HG03354 (cell line): ENCODE data around the gene LZTS2.

ENCODE experiments used
- ATAC-seq: cut with Tn5 transposase; IDR thresholded peaks from one replicate; pipeline ENCODE4 v1.9.1; 2021; ENCODE audit warnings: mild to moderate bottlenecking; ENCODE audit not compliant: unreplicated experiment, poor library complexity, severe bottlenecking

Gene LZTS2

GRCh38 chr10:101011517-101012423, 12.2 kb downstream of the LZTS2 start:
- ATAC-seq = no peak

DNA sequence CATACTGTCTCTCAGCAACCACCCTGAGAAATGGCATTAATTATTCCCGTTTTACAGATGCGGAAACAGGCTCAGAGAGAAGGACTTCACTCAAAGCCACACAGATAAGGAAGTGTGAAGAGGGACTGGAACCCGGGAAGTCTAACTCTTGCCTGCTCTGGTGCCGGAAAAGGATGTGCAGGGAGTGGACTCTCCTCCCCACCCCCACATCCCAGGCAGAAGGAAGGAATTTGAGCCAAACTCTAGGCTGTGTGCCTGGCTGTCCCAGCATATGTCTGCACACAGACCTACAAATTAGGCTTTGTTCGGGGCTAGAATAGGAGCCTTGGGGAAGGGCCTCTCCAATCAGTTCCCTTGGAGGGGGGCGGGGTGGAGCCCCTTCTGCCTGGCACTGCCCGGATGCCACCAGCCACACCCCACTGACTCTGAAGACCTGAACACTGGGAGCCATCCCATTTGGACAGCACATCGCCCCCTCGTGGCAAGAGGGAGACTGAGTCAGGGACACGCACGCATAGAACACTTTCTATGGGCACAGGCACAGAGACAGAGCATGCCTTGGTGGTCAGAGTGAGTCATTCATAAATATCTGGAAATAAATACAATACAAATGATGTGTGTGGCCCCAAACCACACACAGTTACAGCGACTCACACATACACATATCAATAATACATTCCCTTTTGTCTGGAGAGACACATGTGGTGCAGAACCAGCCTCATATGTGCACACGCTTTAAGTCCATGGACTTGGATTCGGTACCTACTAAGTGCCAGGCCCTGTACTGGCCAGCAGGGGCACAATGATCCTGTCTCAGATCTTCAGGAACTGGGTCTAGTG, 13.1 kb downstream of the LZTS2 start:
- ATAC-seq = peak; percentile 83

GRCh38 chr10:101013365-101013825, 13.8 kb downstream of the LZTS2 start:
- no peak for ATAC-seq

- no peak for ATAC-seq
Measured at GRCh38 chr10:101014230-101014884, 14.7 kb downstream of the LZTS2 start.

GRCh38 chr10:101014966-101015581, 15.5 kb downstream of the LZTS2 start:
- ATAC-seq = no peak

- ATAC-seq = no peak
Measured at GRCh38 chr10:101015582-101015973, 16.0 kb downstream of the LZTS2 start.

DNA sequence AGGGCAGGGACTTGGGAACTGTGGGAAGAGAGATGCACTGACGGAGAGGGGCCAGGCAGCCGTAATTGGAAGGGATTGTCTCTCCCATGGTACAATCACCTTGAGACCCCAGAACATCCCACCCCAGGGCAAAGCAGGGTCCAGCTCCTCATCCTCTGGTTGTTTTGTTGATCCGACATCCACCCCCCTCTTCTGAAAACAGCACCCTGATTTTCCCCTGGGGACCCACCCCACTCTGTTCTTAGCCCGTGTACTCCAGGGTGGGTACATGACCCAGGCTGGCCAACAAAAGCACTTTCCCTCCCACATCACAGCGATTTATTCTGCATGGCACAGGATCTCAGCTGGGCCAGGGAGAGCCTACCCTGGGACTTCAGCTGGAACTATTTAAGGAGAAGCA, 17.2 kb downstream of the LZTS2 start:
- no peak for ATAC-seq

DNA sequence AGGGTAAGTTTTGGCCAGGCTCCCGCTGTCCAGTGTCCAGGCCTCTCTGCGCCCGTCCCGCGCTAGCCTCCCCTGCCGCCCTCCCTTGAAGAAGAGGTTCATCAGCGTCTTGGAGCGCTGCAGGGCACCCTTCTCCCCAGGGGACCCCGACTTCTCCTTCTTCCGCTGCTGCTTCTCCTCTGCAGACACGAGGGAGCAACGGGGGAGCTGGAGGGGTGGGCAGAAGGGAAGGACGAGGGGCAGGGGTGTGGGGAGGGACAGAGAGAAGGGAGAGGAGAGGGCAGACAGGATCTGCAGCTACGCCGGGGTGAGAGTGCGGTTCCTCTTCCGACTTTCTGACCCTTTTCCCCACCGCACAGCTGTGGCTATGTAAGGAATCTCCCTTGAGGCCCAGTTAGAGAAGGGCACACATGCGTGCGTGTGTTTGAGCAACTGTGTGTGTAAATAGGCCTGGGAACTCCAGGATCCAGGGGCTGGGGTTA, 18.6 kb downstream of the LZTS2 start:
- ATAC-seq = no peak

DNA sequence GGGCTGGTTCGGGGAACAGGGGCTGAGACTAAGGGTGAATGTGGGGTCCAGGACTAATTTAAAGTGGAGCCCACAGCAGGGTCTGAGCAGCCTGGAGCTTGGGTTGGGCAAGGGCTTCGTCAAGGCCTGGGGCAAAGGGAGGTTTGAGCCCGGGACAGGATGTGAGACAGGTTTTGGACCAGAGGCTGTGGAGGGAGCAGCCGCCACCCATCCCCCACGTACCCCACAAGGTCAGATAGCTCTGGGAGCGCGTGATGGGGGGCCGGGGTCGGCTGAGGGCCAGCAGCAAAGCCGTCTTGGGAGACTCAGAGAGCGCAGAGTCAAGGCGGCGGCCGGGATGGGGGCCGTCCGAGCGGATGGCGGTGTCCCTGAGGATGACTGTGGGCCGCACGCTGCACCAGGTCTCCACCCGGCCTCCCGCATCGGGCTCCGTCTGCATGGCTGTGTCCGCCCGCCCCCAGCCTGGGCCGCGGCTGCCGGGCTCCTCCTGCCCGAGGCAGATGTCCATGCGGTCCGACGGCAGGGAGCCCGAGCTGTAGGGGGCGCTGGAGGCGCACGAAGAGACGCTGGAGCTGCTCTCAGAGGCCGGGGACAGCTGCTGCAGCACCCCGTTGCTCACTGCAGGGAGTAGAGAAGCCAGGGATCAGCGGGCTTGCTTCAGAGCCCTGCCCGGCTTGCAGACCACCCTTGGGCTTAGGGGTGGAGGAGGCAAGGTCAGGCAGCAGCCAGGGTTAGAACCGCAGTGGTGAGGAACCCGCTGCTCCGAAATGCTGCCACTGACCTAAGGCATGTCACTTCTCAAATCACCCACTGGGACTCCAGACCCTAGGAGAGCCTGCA, 19.2 kb downstream of the LZTS2 start:
- no peak for ATAC-seq

- no peak for ATAC-seq
Measured at GRCh38 chr10:101019440-101019703, 19.8 kb downstream of the LZTS2 start.

DNA sequence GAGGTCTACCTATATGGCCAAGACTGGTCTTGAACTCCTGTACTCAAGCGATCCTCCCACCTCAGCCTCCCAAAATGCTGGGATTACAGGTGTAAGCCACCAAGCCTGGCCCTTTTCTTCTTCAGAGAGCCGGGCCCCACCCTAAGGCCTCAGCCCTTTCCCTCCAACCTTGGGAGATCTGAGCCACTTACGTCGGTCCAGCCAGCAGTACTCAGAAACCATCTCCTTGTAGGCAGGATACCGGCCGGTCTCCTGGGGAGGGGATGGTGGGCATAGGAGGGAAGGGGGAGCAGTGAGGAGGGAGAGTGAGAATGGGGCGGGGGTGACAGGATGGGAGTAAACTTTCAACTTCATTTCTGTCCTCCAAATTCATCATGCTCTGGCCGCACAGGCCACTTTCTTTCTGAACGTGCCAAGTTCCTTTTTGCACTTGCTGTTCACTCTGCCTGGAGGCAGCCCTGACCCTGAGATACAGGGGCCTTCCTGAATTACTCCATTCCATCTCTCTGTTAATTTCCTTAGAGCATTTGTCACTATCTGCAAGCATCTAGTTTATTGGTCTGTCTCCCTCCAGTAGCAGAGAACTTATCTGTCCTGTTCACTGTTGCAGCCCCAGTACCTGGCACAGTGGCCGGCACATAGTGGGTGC, 20.9 kb downstream of the LZTS2 start:
- ATAC-seq = no peak

GRCh38 chr10:101021239-101021638, 21.6 kb downstream of the LZTS2 start:
- no peak for ATAC-seq

GRCh38 chr10:101021692-101022251, 22.2 kb downstream of the LZTS2 start:
- no peak for ATAC-seq

DNA sequence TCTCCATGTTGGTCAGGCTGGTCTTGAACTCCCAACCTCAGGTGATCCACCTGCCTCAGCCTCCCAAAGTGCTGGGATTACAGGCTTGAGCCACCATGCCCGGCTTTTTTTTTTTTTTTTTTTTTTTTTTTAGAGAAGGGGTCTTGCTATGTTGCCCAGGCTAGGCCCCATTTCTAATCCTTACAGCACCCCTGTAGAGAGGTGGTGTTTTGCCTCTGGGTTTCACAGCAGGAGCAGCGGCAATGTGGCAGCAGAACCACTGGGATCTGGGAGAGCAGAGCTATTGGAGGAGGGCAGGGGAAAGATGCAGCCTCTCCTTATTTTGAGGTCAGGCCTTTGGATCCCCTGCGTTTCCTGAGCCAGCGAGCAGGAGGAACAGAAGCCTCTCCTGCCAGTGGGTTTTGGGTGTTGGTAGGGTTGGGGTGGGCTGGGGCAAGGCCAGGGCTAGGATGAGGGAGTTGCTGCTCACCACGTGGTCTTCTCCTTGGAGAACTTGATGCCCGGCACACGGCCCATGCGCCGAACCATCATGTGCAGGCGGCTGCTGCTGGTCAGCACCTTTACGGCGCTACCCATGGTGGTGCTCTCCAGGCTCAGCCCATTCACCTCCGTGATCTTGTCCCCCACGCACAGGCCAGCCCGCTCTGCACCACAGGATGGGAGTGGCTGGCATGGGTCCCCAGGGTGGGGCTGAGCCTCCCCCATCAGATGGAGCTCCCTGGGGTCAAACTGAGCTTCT, 23.5 kb downstream of the LZTS2 start:
- ATAC-seq = no peak

- no peak for ATAC-seq
Measured at GRCh38 chr10:101027106-101027720, 27.6 kb downstream of the LZTS2 start.

DNA sequence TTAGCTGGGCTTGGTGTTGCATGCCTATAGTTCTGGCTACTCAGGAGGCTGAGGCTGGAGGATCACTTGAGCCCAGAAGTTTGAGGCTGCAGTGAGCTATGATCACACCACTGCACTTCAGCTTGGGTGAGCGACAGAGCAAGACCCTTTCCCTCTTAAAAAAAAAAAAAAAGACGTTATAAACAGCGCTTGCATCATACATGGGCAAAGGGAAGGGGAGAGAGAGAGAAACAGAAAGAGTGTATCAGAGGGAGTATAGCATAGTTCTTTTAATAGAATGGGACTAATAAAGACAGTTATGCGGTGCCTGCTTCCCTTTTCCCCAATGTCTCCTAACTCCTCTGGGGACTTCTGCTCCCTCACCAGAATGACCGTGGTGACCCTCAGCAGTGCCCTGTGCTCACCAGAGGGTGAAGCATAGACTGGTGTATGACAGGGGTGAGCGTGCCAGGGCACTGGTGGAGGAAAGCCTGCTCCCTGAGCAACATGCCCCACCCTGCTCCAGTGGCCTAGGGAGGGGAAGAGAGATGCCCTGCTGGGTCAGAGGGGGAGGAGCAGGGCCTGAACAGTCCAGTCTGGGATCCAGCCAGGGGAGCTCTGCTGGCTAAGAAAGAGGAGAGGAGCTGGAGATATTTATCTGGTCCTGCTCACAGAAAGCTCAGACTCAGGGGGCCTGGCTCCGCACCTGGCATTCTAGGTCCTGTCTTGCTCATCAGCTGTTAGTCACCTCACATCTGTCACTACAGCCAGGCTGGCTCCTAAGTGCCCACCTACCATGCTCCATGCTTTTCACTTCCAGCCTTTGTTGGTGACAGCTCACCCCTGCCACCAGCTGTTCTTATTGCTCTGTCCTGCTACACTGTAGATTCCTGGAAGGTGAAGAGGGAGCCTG, 29.1 kb downstream of the LZTS2 start:
- no peak for ATAC-seq
